ENCODE measurements around the gene GNMT. TPM values are rescaled to one million over a fixed set of nuclear protein-coding genes. Genes with fewer than 3 reads are reported as not detected.

Gene GNMT
- total RNA-seq, 4 donors from 2014 or later = 2.6 to 3.6 (median 2.6) TPM; not detected in 1

DNA sequence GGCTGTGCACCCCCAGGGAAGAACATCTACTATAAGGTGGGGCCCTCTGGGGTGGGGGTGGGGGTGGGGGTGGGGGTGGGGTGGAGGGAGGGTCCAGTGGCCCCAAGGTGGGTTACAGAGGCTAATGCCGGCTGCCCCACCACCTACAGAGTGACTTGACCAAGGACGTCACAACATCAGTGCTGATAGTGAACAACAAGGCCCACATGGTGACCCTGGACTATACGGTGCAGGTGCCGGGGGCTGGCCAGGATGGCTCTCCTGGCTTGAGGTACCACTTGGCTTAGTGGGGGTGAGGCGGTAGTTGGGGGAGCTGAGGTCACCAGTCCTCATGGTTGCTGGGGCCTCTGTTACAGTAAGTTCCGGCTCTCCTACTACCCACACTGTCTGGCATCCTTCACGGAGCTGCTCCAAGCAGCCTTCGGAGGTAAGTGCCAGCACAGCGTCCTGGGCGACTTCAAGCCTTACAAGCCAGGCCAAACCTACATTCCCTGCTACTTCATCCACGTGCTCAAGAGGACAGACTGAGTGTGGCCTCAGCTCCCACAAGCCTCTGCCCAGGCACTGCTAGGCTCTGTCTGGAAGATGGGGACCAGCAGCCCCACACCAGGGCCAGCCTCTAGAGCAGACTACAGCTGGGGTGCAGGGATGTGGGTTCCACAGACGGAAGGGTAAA is 2.8 kb downstream of the GNMT start:
- TF ChIP-seq POLR2AphosphoS5 (IDR thresholded peaks at IDR 0.05) = no peak
- no peak for TF ChIP-seq EP300 (IDR thresholded peaks at IDR 0.05)
- TF ChIP-seq, protein P1, sequence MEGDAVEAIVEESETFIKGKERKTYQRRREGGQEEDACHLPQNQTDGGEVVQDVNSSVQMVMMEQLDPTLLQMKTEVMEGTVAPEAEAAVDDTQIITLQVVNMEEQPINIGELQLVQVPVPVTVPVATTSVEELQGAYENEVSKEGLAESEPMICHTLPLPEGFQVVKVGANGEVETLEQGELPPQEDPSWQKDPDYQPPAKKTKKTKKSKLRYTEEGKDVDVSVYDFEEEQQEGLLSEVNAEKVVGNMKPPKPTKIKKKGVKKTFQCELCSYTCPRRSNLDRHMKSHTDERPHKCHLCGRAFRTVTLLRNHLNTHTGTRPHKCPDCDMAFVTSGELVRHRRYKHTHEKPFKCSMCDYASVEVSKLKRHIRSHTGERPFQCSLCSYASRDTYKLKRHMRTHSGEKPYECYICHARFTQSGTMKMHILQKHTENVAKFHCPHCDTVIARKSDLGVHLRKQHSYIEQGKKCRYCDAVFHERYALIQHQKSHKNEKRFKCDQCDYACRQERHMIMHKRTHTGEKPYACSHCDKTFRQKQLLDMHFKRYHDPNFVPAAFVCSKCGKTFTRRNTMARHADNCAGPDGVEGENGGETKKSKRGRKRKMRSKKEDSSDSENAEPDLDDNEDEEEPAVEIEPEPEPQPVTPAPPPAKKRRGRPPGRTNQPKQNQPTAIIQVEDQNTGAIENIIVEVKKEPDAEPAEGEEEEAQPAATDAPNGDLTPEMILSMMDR (IDR thresholded peaks at IDR 0.05) = no peak
- TF ChIP-seq POLR2A (IDR thresholded peaks at IDR 0.05) = no peak
- Histone ChIP-seq H3K4me3 (no peak overlapping the region), H3K9me3 (no peaks in the 10 kb centered on the region), H3K27me3 (no peaks in the 10 kb centered on the region), H3K27ac (no peak overlapping the region), H3K36me3 (peaks cover 0 to 64% of the 10 kb centered on the region in 2 donors), H3K4me1 (peaks cover 0 to 24% (median 8%) of the 10 kb centered on the region in 3 donors)
- no peak for ATAC-seq
- 40 to 100% methylated on average over 1 of the region's 12 CpGs for WGBS, 2 donors (ENCODE audit: low coverage in 1 of 2)

DNA sequence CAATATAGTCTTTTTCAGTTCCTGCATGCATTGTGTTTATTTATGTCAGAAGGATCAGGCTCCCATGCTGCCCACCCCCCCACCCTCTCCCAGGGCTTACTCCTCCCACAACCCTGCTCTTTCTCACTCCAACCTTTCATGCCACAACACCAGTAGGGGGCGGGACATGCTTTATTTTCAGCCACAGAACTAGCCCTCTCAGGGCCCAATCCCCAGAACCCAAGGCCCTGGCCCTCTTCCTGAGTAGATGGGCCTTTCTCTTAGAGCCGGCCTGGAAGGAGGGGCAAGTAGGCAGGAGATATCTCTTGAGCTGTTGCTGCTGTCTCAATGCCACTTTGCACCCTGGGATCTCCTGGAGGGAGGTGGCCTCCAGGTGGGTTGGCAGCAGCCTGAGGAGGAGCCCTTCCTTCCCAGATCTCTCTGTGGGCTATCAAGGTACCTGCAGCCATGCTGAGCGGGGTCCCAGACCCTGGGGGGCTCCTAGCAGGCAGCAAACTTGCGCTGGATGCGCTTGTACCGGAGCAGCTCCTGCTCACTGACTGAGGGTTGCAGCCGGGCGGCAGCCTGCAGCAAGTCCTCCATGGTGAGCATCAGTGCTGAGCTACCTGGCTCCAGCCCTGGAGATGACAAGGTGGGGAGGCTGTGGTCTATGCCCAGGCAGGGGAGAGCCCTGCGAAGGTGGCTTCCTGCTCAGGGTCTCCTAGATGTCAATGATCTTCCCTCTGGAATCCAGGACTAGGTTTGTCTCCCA is 3.5 kb downstream of the GNMT start:
- Histone ChIP-seq H3K27ac (no peak overlapping the region), H3K4me1 (peaks cover 0 to 24% (median 8%) of the 10 kb centered on the region in 3 donors), H3K36me3 (peaks cover 0 to 71% of the 10 kb centered on the region in 2 donors), H3K4me3 (no peak overlapping the region), H3K9me3 (no peaks in the 10 kb centered on the region), H3K27me3 (no peaks in the 10 kb centered on the region)
- TF ChIP-seq EP300 (IDR thresholded peaks at IDR 0.05) = no peak
- TF ChIP-seq, protein P1 (IDR thresholded peaks at IDR 0.05) = peak in 1 of 4 experiments; percentile 24
- 60 to 83% methylated on average over 1 to 2 of the region's 9 CpGs for WGBS, 2 donors (ENCODE audit: low coverage in 1 of 2)
- no peak for ATAC-seq

DNA sequence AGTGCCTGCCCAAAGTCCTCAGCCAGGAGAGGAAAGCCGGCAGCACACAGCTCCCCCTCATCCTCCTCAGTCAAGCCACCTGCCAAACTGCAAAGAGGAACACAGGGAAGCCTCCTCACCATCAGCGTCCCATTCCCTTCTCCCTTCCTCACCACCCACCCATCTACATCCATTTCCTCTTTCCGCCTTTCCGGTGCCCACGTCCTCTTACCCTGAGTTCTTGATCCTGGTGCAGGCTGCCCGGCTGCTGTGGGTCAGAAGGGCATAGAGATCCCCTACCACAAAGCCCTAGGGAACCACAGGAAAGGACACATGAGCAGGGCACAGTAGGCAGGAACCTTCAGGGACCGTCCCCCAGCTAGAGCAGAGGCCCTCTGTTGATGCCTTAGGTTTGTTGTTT is 6.0 kb downstream of the GNMT start:
- Histone ChIP-seq H3K27me3 (no peaks in the 10 kb centered on the region), H3K4me3 (no peak overlapping the region), H3K36me3 (peaks cover 0 to 79% of the 10 kb centered on the region in 2 donors), H3K4me1 (peaks cover 0 to 8% (median 0%) of the 10 kb centered on the region in 3 donors), H3K27ac (no peak overlapping the region), H3K9me3 (no peaks in the 10 kb centered on the region)
- no peak for ATAC-seq
- TF ChIP-seq POLR2A (IDR thresholded peaks at IDR 0.05) (no peak), POLR2AphosphoS5 (IDR thresholded peaks at IDR 0.05) (no peak), EP300 (IDR thresholded peaks at IDR 0.05) (no peak)
- TF ChIP-seq, protein P1 (IDR thresholded peaks at IDR 0.05) = no peak
- WGBS, 2 donors (ENCODE audit: low coverage in 1 of 2) = 66 to 77% methylated on average over 5 to 6 of the region's 7 CpGs

DNA sequence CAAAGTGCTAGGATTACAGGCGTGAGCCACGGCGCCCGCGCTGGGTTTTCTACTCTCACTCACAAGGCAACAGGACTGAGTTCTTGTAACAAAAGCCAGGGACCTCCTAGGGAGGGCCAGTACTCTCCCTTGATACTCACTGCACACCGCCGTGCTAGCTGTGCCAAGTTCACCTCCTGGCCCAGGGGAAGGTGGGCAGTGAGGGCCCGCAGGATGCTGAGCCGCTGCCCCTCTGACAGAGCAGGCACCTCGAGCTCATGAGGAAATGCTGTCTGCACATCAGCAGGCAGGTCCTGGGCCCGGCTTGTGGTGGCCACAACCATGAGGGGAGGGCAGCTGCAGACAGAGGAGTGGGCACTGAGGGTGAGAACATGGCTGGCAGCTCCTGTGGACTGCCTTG is 6.7 kb downstream of the GNMT start:
- no peaks in the 10 kb centered on the region for H3K9me3 ChIP-seq
- TF ChIP-seq POLR2AphosphoS5 (IDR thresholded peaks at IDR 0.05) (no peak), POLR2A (IDR thresholded peaks at IDR 0.05) (no peak), EP300 (IDR thresholded peaks at IDR 0.05) (no peak)
- TF ChIP-seq, protein P1 (IDR thresholded peaks at IDR 0.05) = no peak
- no peak for ATAC-seq
- WGBS, 2 donors (ENCODE audit: low coverage in 1 of 2) = no CpG with 5 or more reads among the region's 11 CpGs
- H3K4me3 ChIP-seq = no peak overlapping the region
- no peak overlapping the region for H3K27ac ChIP-seq
- no peaks in the 10 kb centered on the region for H3K27me3 ChIP-seq
- H3K36me3 ChIP-seq = peaks cover 0 to 75% of the 10 kb centered on the region in 2 donors
- peaks cover 0 to 5% (median 0%) of the 10 kb centered on the region in 3 donors for H3K4me1 ChIP-seq

Measured in gastroesophageal sphincter (tissue), 4 donors.